ENCODE measurements around the gene CACNA1I. TPM values are rescaled to one million over a fixed set of nuclear protein-coding genes. Genes with fewer than 3 reads are reported as not detected.

The CACNA1I gene
- total RNA-seq, 1 experiment from 2014 or later, result 0.90 TPM

DNA sequence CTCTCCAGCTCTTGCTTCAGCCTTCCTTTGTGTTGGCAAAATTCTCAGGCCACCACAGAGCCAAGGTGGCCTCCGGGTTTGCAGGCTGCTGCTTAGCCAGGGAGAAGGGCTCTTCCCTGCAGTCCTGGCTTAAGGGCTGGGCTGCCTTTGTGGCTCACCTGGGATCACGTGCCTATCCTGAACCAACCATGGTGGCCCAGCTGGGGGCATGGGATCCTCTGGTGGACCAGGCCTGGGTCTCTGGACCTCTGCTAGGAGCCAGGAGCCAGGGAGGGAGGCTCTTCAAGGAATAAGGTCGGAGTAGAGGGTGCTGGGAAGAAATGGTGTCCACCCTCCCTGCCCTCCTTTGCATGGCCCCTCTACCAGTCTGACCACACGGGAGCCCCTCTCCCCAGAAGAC lies 43.9 kb downstream of the CACNA1I start:
- ChIA-PET CTCF (no interaction called here), POLR2A (ENCODE audit: low non-redundant PET) (no interaction called here)
- no TSS peak for BruUV-seq (replicated peaks)

DNA sequence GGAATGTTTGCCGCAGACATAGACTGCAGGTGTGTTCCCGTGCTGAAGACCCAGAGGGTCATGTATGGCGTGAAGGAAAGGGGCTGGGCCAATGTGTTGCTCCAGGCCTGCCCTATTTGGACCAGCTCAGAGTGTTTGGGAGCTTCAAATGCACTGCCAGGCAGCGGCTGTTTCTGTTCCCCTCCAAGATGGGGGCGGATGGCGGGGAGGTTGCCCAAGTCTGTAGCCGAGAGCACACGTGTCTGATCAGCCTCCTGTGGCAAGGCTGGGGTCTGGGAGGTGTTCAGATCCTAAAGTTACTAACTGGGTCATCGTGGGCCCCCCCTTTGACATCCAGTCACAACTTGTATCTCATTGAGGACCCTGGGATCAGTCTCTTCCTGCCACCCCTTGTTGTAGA lies 45.5 kb downstream of the CACNA1I start:
- POLR2A ChIA-PET (ENCODE audit: low non-redundant PET), result no interaction called here

More for the DNA sequence above, 43.9 kb downstream of the CACNA1I start:
- TF ChIP-seq EZH2 (IDR thresholded peaks at IDR 0.05; ENCODE audit: borderline replicate concordance, low read depth, low read length, poor library complexity, severe bottlenecking), result no peak
- TF ChIP-seq, protein P1, sequence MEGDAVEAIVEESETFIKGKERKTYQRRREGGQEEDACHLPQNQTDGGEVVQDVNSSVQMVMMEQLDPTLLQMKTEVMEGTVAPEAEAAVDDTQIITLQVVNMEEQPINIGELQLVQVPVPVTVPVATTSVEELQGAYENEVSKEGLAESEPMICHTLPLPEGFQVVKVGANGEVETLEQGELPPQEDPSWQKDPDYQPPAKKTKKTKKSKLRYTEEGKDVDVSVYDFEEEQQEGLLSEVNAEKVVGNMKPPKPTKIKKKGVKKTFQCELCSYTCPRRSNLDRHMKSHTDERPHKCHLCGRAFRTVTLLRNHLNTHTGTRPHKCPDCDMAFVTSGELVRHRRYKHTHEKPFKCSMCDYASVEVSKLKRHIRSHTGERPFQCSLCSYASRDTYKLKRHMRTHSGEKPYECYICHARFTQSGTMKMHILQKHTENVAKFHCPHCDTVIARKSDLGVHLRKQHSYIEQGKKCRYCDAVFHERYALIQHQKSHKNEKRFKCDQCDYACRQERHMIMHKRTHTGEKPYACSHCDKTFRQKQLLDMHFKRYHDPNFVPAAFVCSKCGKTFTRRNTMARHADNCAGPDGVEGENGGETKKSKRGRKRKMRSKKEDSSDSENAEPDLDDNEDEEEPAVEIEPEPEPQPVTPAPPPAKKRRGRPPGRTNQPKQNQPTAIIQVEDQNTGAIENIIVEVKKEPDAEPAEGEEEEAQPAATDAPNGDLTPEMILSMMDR (conservative IDR thresholded peaks at IDR 0.05; ENCODE audit: low read depth, low read length), result no peak
- no peaks in the 10 kb centered on the region for H3K36me3 ChIP-seq (ENCODE audit: insufficient read depth, low read length, poor library complexity, severe bottlenecking)
- H3K4me3 ChIP-seq (ENCODE audit: low read depth, low read length, poor library complexity, severe bottlenecking), result no peak overlapping the region
- H3K27me3 ChIP-seq (replicated peaks; ENCODE audit: insufficient read depth, low read depth, low read length, poor library complexity), result no peaks in the 10 kb centered on the region
- no peak for DNase-seq (ENCODE audit: low spot score)
- intact Hi-C loops (cut with micrococcal nuclease; ENCODE audit: unreplicated experiment), result no loop called here
- H3K27ac ChIP-seq (ENCODE audit: low read depth, low read length, poor library complexity, severe bottlenecking), result no peak overlapping the region
- peaks cover 7% of the 10 kb centered on the region for H3K4me1 ChIP-seq (ENCODE audit: insufficient read depth, low read length, poor library complexity, severe bottlenecking)
- H3K9me3 ChIP-seq (ENCODE audit: low read depth, low read length, poor library complexity, severe bottlenecking), result no peaks in the 10 kb centered on the region

DNA sequence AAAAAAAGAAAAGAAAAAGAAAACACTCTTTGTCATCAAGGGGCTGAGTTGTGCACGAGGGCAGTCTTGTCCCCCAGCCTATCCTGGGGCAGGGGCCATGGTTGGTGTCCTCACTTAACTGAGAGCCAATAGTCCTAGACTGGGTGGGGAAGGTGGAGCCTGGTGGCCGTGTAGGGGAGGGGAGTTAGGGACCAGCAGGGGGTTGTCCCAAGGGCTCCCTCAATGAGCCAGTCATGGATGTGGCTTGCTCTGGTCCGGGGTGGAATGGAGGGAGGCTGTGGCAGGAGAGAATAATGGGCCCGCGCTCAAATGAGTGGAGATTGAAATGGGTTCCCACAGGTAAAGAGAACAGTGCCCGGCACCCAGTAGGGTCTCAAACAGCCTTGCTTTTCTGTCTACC lies 46.2 kb downstream of the CACNA1I start:
- H3K27ac ChIP-seq (ENCODE audit: low read depth, low read length, poor library complexity, severe bottlenecking), result no peak overlapping the region
- BruUV-seq (replicated peaks), result no TSS peak
- intact Hi-C loops (cut with micrococcal nuclease; ENCODE audit: unreplicated experiment), result no loop called here
- no peaks in the 10 kb centered on the region for H3K9me3 ChIP-seq (ENCODE audit: low read depth, low read length, poor library complexity, severe bottlenecking)
- TF ChIP-seq EZH2 (IDR thresholded peaks at IDR 0.05; ENCODE audit: borderline replicate concordance, low read depth, low read length, poor library complexity, severe bottlenecking), result no peak
- TF ChIP-seq, protein P1 (conservative IDR thresholded peaks at IDR 0.05; ENCODE audit: low read depth, low read length), result no peak
- H3K36me3 ChIP-seq (ENCODE audit: insufficient read depth, low read length, poor library complexity, severe bottlenecking), result no peaks in the 10 kb centered on the region
- H3K27me3 ChIP-seq (replicated peaks; ENCODE audit: insufficient read depth, low read depth, low read length, poor library complexity), result no peaks in the 10 kb centered on the region
- H3K4me1 ChIP-seq (ENCODE audit: insufficient read depth, low read length, poor library complexity, severe bottlenecking), result peaks cover 7% of the 10 kb centered on the region
- ChIA-PET POLR2A (ENCODE audit: low non-redundant PET) (no interaction called here), CTCF (no interaction called here)
- no peak for DNase-seq (ENCODE audit: low spot score)
- H3K4me3 ChIP-seq (ENCODE audit: low read depth, low read length, poor library complexity, severe bottlenecking), result no peak overlapping the region

More for the DNA sequence above, 45.5 kb downstream of the CACNA1I start:
- TF ChIP-seq, protein P1 (conservative IDR thresholded peaks at IDR 0.05; ENCODE audit: low read depth, low read length), result no peak
- TF ChIP-seq EZH2 (IDR thresholded peaks at IDR 0.05; ENCODE audit: borderline replicate concordance, low read depth, low read length, poor library complexity, severe bottlenecking), result no peak
- Histone ChIP-seq H3K4me1 (ENCODE audit: insufficient read depth, low read length, poor library complexity, severe bottlenecking) (peaks cover 7% of the 10 kb centered on the region), H3K27ac (ENCODE audit: low read depth, low read length, poor library complexity, severe bottlenecking) (no peak overlapping the region), H3K36me3 (ENCODE audit: insufficient read depth, low read length, poor library complexity, severe bottlenecking) (no peaks in the 10 kb centered on the region), H3K27me3 (replicated peaks; ENCODE audit: insufficient read depth, low read depth, low read length, poor library complexity) (no peaks in the 10 kb centered on the region), H3K9me3 (ENCODE audit: low read depth, low read length, poor library complexity, severe bottlenecking) (no peaks in the 10 kb centered on the region), H3K4me3 (ENCODE audit: low read depth, low read length, poor library complexity, severe bottlenecking) (no peak overlapping the region)
- no peak for DNase-seq (ENCODE audit: low spot score)
- intact Hi-C loops (cut with micrococcal nuclease; ENCODE audit: unreplicated experiment), result no loop called here
- CTCF ChIA-PET, result no interaction called here
- BruUV-seq (replicated peaks), result no TSS peak
